Measurements from ENCODE around the gene FBXL20.
"Not testable (repeated sequence)": the region's sequence is repeated elsewhere in the genome, so short reads cannot be mapped to it uniquely, and the experiment has no call there.

- not testable (repeated sequence) for TF ChIP-seq CTCF (IDR thresholded peaks at IDR 0.05; ENCODE audit: extremely low read depth in 1 of 2, insufficient read depth in 1 of 2, low read depth in 1 of 2, low read length in 2 of 2); POLR2A (IDR thresholded peaks at IDR 0.05; ENCODE audit: low read depth, low read length)
Observed at GRCh38 chr17:39337649-39338048, 63.8 kb downstream of the FBXL20 start.

All from endothelial cell of umbilical vein (primary cell).